Posterior cingulate gyrus (tissue), 11 donors: ENCODE measurements around the gene METAP1D.

Source experiments
- DNase-seq, 10 donors: peaks; one replicate each; pipeline versions ENCODE4 v3.0.0 to v3.0.0-alpha.2; 2020 to 2021; ENCODE audit warnings: mixed read lengths in 3 of 10
- intact Hi-C: fragments of 100-400 bp; cut with DNase I; formaldehyde crosslinking; loops from one replicate; pipeline ENCODE4 v1.15.1; 2023

Gene METAP1D

DNA sequence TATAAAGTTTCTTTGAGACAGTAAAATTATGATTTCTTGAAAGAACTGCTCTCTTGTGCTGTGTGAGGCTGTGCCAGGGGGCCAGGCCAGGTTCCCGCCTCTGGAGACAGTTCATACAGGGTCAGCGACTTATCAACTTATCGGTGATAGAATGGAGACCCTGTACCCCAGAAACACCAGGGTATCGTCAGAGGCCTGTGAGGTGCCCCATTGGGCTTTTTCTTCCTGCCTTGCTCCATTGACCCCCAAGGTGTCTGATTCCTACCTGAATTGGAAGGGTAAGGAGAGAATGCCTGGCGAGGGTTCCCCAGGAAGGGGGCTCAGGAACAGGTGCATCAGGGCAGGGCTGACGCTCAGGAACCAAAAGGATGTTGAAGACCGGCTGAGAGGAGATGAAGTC lies 89.9 kb downstream of the METAP1D start:
- peak in 1 of 10 donors; percentile 64 for DNase-seq
- intact Hi-C loops: no loop called here

- DNase-seq: peak in 1 of 10 donors; percentile 82
- intact Hi-C loops: no loop called here
These were observed 90.5 kb downstream of the METAP1D start for GRCh38 chr2:172090044-172090961.

- peak in 1 of 10 donors; percentile 54 for DNase-seq
- intact Hi-C loops: no loop called here
These were observed 91.4 kb downstream of the METAP1D start for GRCh38 chr2:172091000-172091641.

GRCh38 chr2:172091761-172092566 lies 92.2 kb downstream of the METAP1D start:
- intact Hi-C loops: no loop called here
- peak in 1 of 10 donors; percentile 83 for DNase-seq

- peak in 1 of 10 donors; percentile 41 for DNase-seq
- intact Hi-C loops: no loop called here
These were observed 93.1 kb downstream of the METAP1D start for GRCh38 chr2:172092716-172093415.

GRCh38 chr2:172093416-172094293 lies 93.9 kb downstream of the METAP1D start:
- DNase-seq: no peak
- intact Hi-C loops: no loop called here

DNA sequence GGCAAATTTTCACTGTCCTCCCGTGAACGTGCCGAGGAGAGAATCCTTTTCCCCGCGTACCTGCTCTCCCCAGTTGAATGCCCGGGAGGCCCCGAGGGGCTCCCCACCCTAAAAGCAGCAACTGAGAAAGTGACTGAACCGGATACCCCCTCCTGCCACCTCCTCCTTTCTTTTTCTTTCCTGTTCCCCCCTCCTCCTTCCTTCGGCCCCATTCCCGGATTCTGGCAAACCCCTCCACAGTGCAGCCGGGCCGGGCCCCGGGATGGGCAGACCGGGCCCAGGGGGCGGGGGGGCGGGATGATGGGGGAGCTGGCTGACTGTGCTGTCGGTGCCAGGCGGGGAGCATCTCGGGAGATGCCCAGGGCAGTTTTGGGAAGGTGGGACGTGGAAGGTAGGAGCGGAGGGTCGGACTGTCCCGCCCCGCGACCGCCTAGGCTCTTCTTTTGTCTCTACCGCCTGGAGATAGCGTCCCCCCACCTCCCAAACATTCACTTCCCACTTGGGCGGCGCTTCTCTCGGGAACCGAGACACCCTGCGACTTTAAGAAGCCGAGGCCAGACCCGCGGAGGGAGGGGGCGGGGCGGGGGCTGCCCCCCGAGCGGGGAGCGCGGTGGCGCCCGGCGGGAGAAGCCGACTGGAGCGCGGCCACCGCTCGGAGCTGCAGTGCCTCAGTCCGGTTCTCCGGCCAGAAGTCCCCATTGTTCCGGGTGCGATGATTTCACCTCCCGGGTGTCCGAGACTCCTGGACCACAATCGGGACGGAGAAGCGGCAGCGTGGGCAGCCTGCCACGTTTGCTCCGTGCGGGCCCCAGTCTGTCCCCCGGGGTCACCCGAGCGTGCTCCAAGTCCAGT lies 94.8 kb downstream of the METAP1D start:
- intact Hi-C loops: no loop called here
- DNase-seq: no peak

- peak in 2 of 10 donors; percentile 75 to 86 for DNase-seq
- intact Hi-C loops: no loop called here
These were observed 95.6 kb downstream of the METAP1D start for GRCh38 chr2:172095146-172095904.

DNA sequence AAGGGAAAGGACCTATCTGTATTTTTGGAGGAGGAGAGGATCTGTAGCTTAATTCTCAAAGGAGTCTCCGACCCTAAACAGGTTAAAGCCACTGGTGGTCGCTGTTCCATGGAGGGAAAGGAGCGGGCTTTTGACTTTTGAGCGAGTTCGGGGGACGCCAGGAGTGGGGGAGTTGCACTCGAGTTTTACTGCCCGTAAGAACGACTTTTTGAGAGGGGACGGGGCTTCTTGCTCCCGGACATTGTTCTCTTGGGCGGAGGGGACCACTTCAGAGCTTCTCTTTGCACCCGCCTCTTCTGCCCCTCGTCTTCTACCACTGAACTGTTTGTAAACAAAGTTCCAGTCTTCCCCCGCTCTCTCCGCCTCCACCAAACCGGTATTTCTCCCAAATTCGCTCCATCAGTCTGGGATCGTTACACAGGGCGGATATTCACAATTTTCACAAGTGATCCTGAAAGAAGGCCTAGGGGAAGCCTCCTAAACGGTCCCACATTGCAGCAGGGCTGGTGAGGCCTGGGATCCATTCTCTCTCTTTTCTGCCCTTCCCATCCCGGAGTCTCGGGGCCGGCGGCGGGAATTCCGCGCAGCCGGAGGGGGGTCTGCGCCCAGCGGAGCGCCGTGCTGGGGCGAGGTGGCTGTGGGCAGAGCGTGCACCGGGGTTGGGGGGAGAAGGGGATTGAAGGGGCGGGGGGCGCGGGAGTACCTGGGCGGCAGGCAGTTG lies 96.3 kb downstream of the METAP1D start:
- no peak for DNase-seq
- intact Hi-C loops: no loop called here

DNA sequence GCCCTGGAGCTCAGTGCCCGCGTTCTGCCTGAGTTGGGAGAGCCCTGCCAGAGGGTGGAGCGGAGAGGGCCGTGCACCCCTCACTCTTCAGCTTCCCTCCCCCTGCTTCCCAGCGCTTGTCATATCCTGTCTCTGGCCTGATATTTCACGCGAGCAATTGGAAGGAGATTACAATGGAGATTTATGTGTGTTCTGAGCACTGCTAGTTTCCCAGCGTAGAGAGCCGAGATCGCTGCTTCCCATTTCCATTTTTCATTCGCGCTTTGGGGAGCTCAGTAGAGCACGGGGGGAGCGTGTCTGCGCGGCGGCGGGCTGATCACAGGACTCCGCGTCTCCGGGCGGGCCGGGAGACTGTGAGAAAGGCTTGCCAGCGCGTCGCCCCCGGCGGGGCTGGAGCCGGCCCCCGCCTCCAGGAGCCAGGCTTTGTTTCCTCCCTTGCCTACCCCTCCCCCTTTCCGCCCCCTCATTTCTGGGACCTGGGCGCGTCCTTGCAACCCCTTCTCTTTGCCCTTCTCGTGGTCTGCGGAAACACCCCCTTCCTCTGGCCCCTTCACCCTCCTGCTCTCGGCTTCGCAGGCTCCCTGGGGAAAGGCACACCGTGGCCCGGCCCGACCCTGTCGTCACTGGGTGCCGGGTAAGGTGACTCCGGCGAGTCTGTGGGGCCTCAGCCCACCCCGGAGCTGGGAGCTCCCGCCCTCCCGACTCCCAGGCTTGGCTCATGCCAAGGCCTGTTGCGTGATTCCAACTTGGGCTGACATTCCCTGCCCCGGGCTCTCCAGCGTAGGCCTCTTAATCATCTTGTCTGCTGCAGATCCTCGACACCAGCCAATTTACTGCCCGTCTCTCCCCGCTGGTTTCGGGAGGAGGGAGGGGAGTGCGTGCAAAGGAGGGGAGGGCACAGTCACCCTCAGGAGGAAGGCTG lies 97.1 kb downstream of the METAP1D start:
- intact Hi-C loops: no loop called here
- DNase-seq: peak in 1 of 10 donors; percentile 55

DNA sequence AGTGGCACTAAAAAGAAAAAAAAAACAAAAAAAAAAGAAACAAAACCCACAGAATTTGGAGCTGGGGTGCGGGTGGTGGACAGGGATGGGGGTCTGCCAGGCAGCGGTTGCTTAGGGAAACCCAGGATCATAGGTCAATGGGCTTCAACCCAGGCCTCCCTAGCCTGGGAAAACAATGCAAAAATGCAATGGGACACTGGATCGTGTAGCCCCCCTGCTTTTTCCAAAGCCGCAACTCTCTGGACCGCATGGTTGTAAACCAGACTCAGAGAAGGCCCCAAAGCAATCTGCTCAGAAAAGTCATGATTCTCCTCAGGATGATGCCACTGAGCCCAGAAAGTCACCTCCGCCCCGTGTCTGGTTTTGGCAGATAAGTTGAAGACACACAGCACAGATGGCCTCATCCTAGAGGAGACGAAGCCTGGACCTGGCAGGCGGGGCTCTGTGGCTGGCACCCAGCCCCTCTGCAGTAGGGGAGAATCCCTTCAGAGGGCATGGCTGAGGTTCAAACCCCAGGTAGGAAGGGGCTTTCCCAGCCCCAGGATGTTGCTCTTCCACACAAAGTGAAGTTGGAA lies 97.9 kb downstream of the METAP1D start:
- DNase-seq: no peak
- intact Hi-C loops: no loop called here

- intact Hi-C loops: no loop called here
- DNase-seq: no peak
These were observed 98.5 kb downstream of the METAP1D start for GRCh38 chr2:172098287-172098649.

GRCh38 chr2:172098650-172099471 lies 99.1 kb downstream of the METAP1D start:
- no peak for DNase-seq
- intact Hi-C loops: no loop called here

- DNase-seq: no peak
- intact Hi-C loops: loop anchor here (5.0 kb wide), 1 partner anchor 287 kb away; no protein-coding TSS in a partner anchor
These were observed 99.8 kb downstream of the METAP1D start for GRCh38 chr2:172099472-172100079.
